IMR-90 (cell line): Measurements from ENCODE around the gene COPZ2. TPM values are rescaled to one million over a fixed set of nuclear protein-coding genes. Genes with fewer than 3 reads are reported as not detected.

Experiments
- ATAC-seq: fragments of 200-7000 bp; cut with Tn5 transposase; 2 replicates; pipeline ENCODE4 v1.9.1; 2020; ENCODE audit warnings: low read depth, mild to moderate bottlenecking, moderate library complexity
- BruUV-seq: library from RNA; stranded (reverse); fragments of 400-500 nt; replicated peaks from 2 replicates; lab custom pipeline; 2021; lab: Mats Ljungman, UMichigan
- CTCF ChIA-PET: fragments of 300-600 bp; formaldehyde crosslinking; extraction: SDS; loops from one replicate; lab custom pipeline; 2021; ENCODE audit warnings: antibody characterized with exemption; lab: Yijun Ruan, JAX
- POLR2A ChIA-PET: fragments of 300-600 bp; sonication (Branson Sonifier 250); formaldehyde crosslinking; loops from one replicate; lab custom pipeline; 2022; ENCODE audit warnings: antibody characterized with exemption; ENCODE audit not compliant: unreplicated experiment; lab: Charles Lee
- DNase-seq: peaks from one replicate; pipeline ENCODE4 v3.0.0; 2013
- H2AFZ ChIP-seq: replicated peaks from 2 replicates; pipeline ENCODE3; 2013; ENCODE audit warnings: low read length, mild to moderate bottlenecking; ENCODE audit not compliant: poor library complexity
- H2AK5ac ChIP-seq: 2 replicates; pipeline ENCODE4 v1.6.1; 2013; ENCODE audit warnings: low read depth, low read length, inconsistent platforms
- H2AK9ac ChIP-seq: replicated peaks from 2 replicates; pipeline ENCODE3; 2013; ENCODE audit warnings: mild to moderate bottlenecking, low read depth, low read length, moderate library complexity; ENCODE audit not compliant: poor library complexity
- H2BK120ac ChIP-seq: 2 replicates; pipeline ENCODE4 v1.6.1; 2013; ENCODE audit warnings: low read depth, low read length, inconsistent platforms
- H2BK15ac ChIP-seq: 3 replicates; pipeline ENCODE4 v1.6.1; 2013; ENCODE audit warnings: low read depth, low read length, inconsistent platforms
- H2BK20ac ChIP-seq: 2 replicates; pipeline ENCODE4 v1.6.1; 2013; ENCODE audit warnings: low read depth, mild to moderate bottlenecking, inconsistent platforms, low read length, moderate library complexity
- H2BK5ac ChIP-seq: 2 replicates; pipeline ENCODE4 v1.6.1; 2013; ENCODE audit warnings: mild to moderate bottlenecking, low read depth, low read length, inconsistent platforms; ENCODE audit not compliant: poor library complexity, severe bottlenecking
- H3K14ac ChIP-seq: replicated peaks from 2 replicates; pipeline ENCODE4 v1.6.1; 2013; ENCODE audit warnings: low read depth, low read length, inconsistent platforms
- H3K18ac ChIP-seq: 2 replicates; pipeline ENCODE4 v1.6.1; 2013; ENCODE audit warnings: low read depth, low read length, control low read depth
- H3K23ac ChIP-seq: 2 replicates; pipeline ENCODE4 v1.6.1; 2013; ENCODE audit warnings: low read depth, low read length, inconsistent platforms
- H3K27ac ChIP-seq: 2 replicates; pipeline ENCODE4 v1.5.1; 2013; ENCODE audit warnings: mild to moderate bottlenecking, control low read depth, low read length; ENCODE audit not compliant: insufficient read depth
- H3K27me3 ChIP-seq: 2 replicates; pipeline ENCODE4 v1.6.1; 2013; ENCODE audit warnings: low read length; ENCODE audit not compliant: control insufficient read depth, insufficient read depth
- H3K36me3 ChIP-seq: 2 replicates; pipeline ENCODE4 v1.6.1; 2013; ENCODE audit warnings: low read length, mixed read lengths; ENCODE audit not compliant: control insufficient read depth, insufficient read depth
- H3K4ac ChIP-seq: 2 replicates; pipeline ENCODE4 v1.6.1; 2013; ENCODE audit warnings: low read depth, low read length, inconsistent platforms
- H3K4me1 ChIP-seq: 2 replicates; pipeline ENCODE4 v1.6.1; 2013; ENCODE audit warnings: low read length, mixed read lengths; ENCODE audit not compliant: control insufficient read depth, insufficient read depth
- H3K4me2 ChIP-seq: 2 replicates; pipeline ENCODE4 v1.6.1; 2013; ENCODE audit warnings: low read depth, mild to moderate bottlenecking, control low read depth, low read length, moderate library complexity
- H3K4me3 ChIP-seq: 2 replicates; pipeline ENCODE4 v1.5.1; 2013; ENCODE audit warnings: low read depth, mild to moderate bottlenecking, control low read depth, low read length, moderate library complexity; ENCODE audit not compliant: insufficient read depth
- H3K56ac ChIP-seq: 2 replicates; pipeline ENCODE4 v1.6.1; 2013; ENCODE audit warnings: low read length, inconsistent platforms; ENCODE audit not compliant: insufficient read depth; ENCODE audit errors: extremely low read depth
- H3K79me1 ChIP-seq, 2 experiments: 2 replicates each; pipeline ENCODE4 v1.6.1; 2013; ENCODE audit warnings: low read length in 2 of 2, inconsistent platforms in 1 of 2, low read depth in 1 of 2
- H3K9ac ChIP-seq: 2 replicates; pipeline ENCODE4 v1.6.1; 2013; ENCODE audit warnings: low read depth, low read length, control low read depth
- H3K9me1 ChIP-seq: 2 replicates; pipeline ENCODE4 v1.6.1; 2013; ENCODE audit warnings: low read length, inconsistent platforms; ENCODE audit not compliant: insufficient read depth
- H3K9me3 ChIP-seq: 2 replicates; pipeline ENCODE4 v1.6.1; 2013; ENCODE audit warnings: low read length; ENCODE audit not compliant: control insufficient read depth, insufficient read depth
- H4K20me1 ChIP-seq: 2 replicates; pipeline ENCODE4 v1.6.1; 2013; ENCODE audit warnings: low read length, inconsistent platforms; ENCODE audit not compliant: insufficient read depth
- H4K5ac ChIP-seq: 2 replicates; pipeline ENCODE4 v1.6.1; 2013; ENCODE audit warnings: mild to moderate bottlenecking, low read depth, low read length, control low read depth
- H4K8ac ChIP-seq, 2 experiments: 2 replicates each; pipeline ENCODE4 v1.6.1; 2013; ENCODE audit warnings: low read depth in 2 of 2, low read length in 2 of 2, control low read depth in 1 of 2, inconsistent platforms in 1 of 2
- H4K91ac ChIP-seq: 2 replicates; pipeline ENCODE4 v1.6.1; 2013; ENCODE audit warnings: low read depth, low read length, inconsistent platforms; ENCODE audit not compliant: insufficient read depth
- BHLHE40 ChIP-seq: fragments of 150-350 bp; IDR thresholded peaks from 2 replicates; pipeline ENCODE4 v1.6.1; 2016; ENCODE audit warnings: mild to moderate bottlenecking, low read depth, low read length
- CEBPB ChIP-seq: IDR thresholded peaks from 2 replicates; pipeline ENCODE4 v1.6.1; 2012; ENCODE audit warnings: low read depth, low read length, improper control_type of control experiment
- CHD1 ChIP-seq: IDR thresholded peaks from 2 replicates; pipeline ENCODE4 v1.6.1; 2012; ENCODE audit warnings: low read depth, low read length, improper control_type of control experiment
- CTCF ChIP-seq: conservative IDR thresholded peaks from 2 replicates; pipeline ENCODE4 v1.5.1; 2012; ENCODE audit warnings: mild to moderate bottlenecking, low read depth, low read length, improper control_type of control experiment
- ELK1 ChIP-seq: fragments of 150-350 bp; IDR thresholded peaks from 2 replicates; pipeline ENCODE4 v1.6.1; 2016; ENCODE audit warnings: low read depth, mild to moderate bottlenecking, low read length, moderate library complexity, borderline replicate concordance
- FOS ChIP-seq: fragments of 150-350 bp; IDR thresholded peaks from 2 replicates; pipeline ENCODE4 v1.6.1; 2016; ENCODE audit warnings: low read depth, low read length
- MAFK ChIP-seq: IDR thresholded peaks from 2 replicates; pipeline ENCODE4 v1.6.1; 2012; ENCODE audit warnings: low read depth, low read length, improper control_type of control experiment
- MAZ ChIP-seq: IDR thresholded peaks from 2 replicates; pipeline ENCODE4 v1.6.1; 2012; ENCODE audit warnings: low read depth, mild to moderate bottlenecking, low read length, improper control_type of control experiment, moderate library complexity, borderline replicate concordance
- MXI1 ChIP-seq: IDR thresholded peaks from 2 replicates; pipeline ENCODE4 v1.6.1; 2012; ENCODE audit warnings: low read depth, mild to moderate bottlenecking, low read length, moderate library complexity, borderline replicate concordance
- NFE2L2 ChIP-seq: fragments of 150-350 bp; IDR thresholded peaks from 2 replicates; pipeline ENCODE4 v1.6.1; 2016; ENCODE audit warnings: low read depth, mild to moderate bottlenecking, low read length
- POLR2A ChIP-seq: IDR thresholded peaks from 2 replicates; pipeline ENCODE4 v1.6.1; 2012; ENCODE audit warnings: mild to moderate bottlenecking, low read depth, low read length
- RAD21 ChIP-seq: IDR thresholded peaks from 2 replicates; pipeline ENCODE4 v1.6.1; 2012; ENCODE audit warnings: low read length, improper control_type of control experiment
- RCOR1 ChIP-seq: IDR thresholded peaks from 2 replicates; pipeline ENCODE4 v1.6.1; 2012; ENCODE audit warnings: mild to moderate bottlenecking, low read length, improper control_type of control experiment; ENCODE audit not compliant: insufficient replicate concordance
- RFX5 ChIP-seq: IDR thresholded peaks from 2 replicates; pipeline ENCODE4 v1.8.0; 2012; ENCODE audit warnings: low read depth, mild to moderate bottlenecking, low read length, moderate library complexity
- SMC3 ChIP-seq: fragments of 150-350 bp; IDR thresholded peaks from 2 replicates; pipeline ENCODE4 v1.6.1; 2016; ENCODE audit warnings: low read depth, mild to moderate bottlenecking, antibody characterized with exemption, low read length, moderate library complexity
- USF2 ChIP-seq: fragments of 150-350 bp; IDR thresholded peaks from 2 replicates; pipeline ENCODE4 v1.6.1; 2017; ENCODE audit warnings: mild to moderate bottlenecking, antibody characterized with exemption, low read length, low read depth
- WGBS, 2 experiments: methylation state at CpG; one replicate each; pipeline versions ENCODE4 v1.1.5 to v1.1.7; 2013; ENCODE audit warnings: missing lambda C conversion rate in 2 of 2; ENCODE audit not compliant: insufficient read length in 1 of 2; ENCODE audit errors: extremely low coverage in 2 of 2; 5-methylcytosine and 5-hydroxymethylcytosine counted together
- dilution Hi-C: fragments of 300-500 bp; cut with HindIII; formaldehyde crosslinking; loops from one replicate; pipeline ENCODE4 v1.14.3; 2018; ENCODE audit warnings: low sequenced_read_pairs; ENCODE audit not compliant: unreplicated experiment
- in situ Hi-C: fragments of 300-500 bp; cut with MboI; formaldehyde crosslinking; loops from 3 replicates; pipeline ENCODE4 v1.14.3; 2019; ENCODE audit warnings: low sequenced_read_pairs, inconsistent platforms, mixed read lengths
- intact Hi-C: fragments of 100-400 bp; cut with micrococcal nuclease; formaldehyde crosslinking; loops from 2 replicates; pipeline ENCODE4 v1.10.0; 2022
- polyA plus RNA-seq, 3 experiments: library from polyadenylated mRNA; depleted of rRNA; stranded (reverse); fragments of >200 nt; gene quantifications; 2 replicates each; pipeline ENCODE4 v1.2.3, GENCODE V29; 2012; ENCODE audit warnings: low replicate concordance in 1 of 3
- total RNA-seq: library from RNA; depleted of rRNA; stranded (reverse); fragments of >200 nt; gene quantifications from 2 replicates; pipeline ENCODE4 v1.2.3, GENCODE V29; 2012

Gene COPZ2
- total and polyA plus RNA-seq, 2 of the 4 experiments (the other 2 are of a cell fraction), result 41.0 to 86.1 TPM

GRCh38 chr17:48012654-48013053 is 24.9 kb downstream of the COPZ2 start:
- no peak overlapping the region for H2BK120ac ChIP-seq
- no peaks in the 10 kb centered on the region; the same call in 1 of the 2 replicates for H3K9me1 ChIP-seq
- dilution Hi-C loops, result no loop called here

More at GRCh38 chr17:48012654-48013053, 24.9 kb downstream of the COPZ2 start:
- H3K27me3 ChIP-seq, result peaks cover 13% of the 10 kb centered on the region
- H3K4ac ChIP-seq, result no peak overlapping the region
- no peak overlapping the region for H3K9ac ChIP-seq
- no peaks in the 10 kb centered on the region for H3K36me3 ChIP-seq
- in situ Hi-C loops, result no loop called here
- H2AK5ac ChIP-seq, result 0 out of 2 replicates have a peak overlapping the region, but pooled peaks have one; percentile 23
- H3K9me3 ChIP-seq, result no peaks in the 10 kb centered on the region
- H2BK20ac ChIP-seq, result no peak overlapping the region
- H3K14ac ChIP-seq, result no peak overlapping the region
- no peak overlapping the region for H4K5ac ChIP-seq
- 0 out of 2 replicates have a peak overlapping the region, but pooled peaks have one; percentile 16 for H3K23ac ChIP-seq
- H3K56ac ChIP-seq, result no peak overlapping the region
- CTCF ChIA-PET, result no interaction called here
- no peaks in the 10 kb centered on the region; the same call in 1 of the 2 replicates for H3K4me1 ChIP-seq
- peak overlapping the region; percentile 16 for H2AFZ ChIP-seq
- DNase-seq (no peak), ATAC-seq (no peak)
- H4K91ac ChIP-seq, result no peak overlapping the region
- POLR2A ChIA-PET, result no interaction called here
- intact Hi-C loops, result no loop called here
- no peak overlapping the region for H3K4me3 ChIP-seq
- H2AK9ac ChIP-seq, result peak overlapping the region; percentile 33
- TF ChIP-seq USF2, result no peak
- TF ChIP-seq MAFK, result no peak
- no peak for TF ChIP-seq RCOR1
- no peak for TF ChIP-seq FOS
- no peak for TF ChIP-seq CEBPB
- no peak for TF ChIP-seq MAZ
- no peak for TF ChIP-seq MXI1
- TF ChIP-seq SMC3, result no peak
- no peak for TF ChIP-seq POLR2A
- no peak for TF ChIP-seq BHLHE40
- TF ChIP-seq NFE2L2, result no peak
- no peak for TF ChIP-seq CTCF
- TF ChIP-seq CHD1, result no peak
- TF ChIP-seq RFX5, result no peak
- TF ChIP-seq RAD21, result no peak
- TF ChIP-seq ELK1, result no peak
- H4K8ac ChIP-seq, result no peak overlapping the region
- no TSS peak for BruUV-seq
- no peak overlapping the region for H2BK5ac ChIP-seq
- no CpG with 5 or more reads among the region's 5 CpGs for WGBS, 2 experiments
- no peaks in the 10 kb centered on the region for H4K20me1 ChIP-seq
- H3K27ac ChIP-seq, result no peak overlapping the region
- H2BK15ac ChIP-seq, result no peak overlapping the region
- H3K4me2 ChIP-seq, result peak overlapping the region; percentile 28; the same call in 1 of the 2 replicates
- H3K79me1 ChIP-seq, result no peaks in the 10 kb centered on the region
- no peak overlapping the region for H3K18ac ChIP-seq
